ENCODE data around the gene FGFR2. TPM values are rescaled to one million over a fixed set of nuclear protein-coding genes. Genes with fewer than 3 reads are reported as not detected.

FGFR2 gene
- total RNA-seq, 2 experiments from 2014 or later, result not detected

- ChIA-PET POLR2A (no interaction called here), CTCF (interaction anchor here (0.7 kb wide), 1 partner anchor 21 kb away, joined by 4 read pairs; no protein-coding TSS in a partner anchor)
Measured at GRCh38 chr10:121509112-121509511, 89.1 kb downstream of the FGFR2 start.

GRCh38 chr10:121503587-121504051 is 94.6 kb downstream of the FGFR2 start:
- ChIA-PET POLR2A (no interaction called here), CTCF (no interaction called here)

GRCh38 chr10:121501796-121502195 is 96.4 kb downstream of the FGFR2 start:
- ChIA-PET POLR2A (no interaction called here), CTCF (no interaction called here)

GRCh38 chr10:121500701-121501332 is 97.4 kb downstream of the FGFR2 start:
- ChIA-PET POLR2A (no interaction called here), CTCF (no interaction called here)

- CTCF ChIA-PET, result no interaction called here
- POLR2A ChIA-PET, result no interaction called here
Measured at GRCh38 chr10:121497513-121498470, 100.5 kb downstream of the FGFR2 start.

- POLR2A ChIA-PET, result no interaction called here
- CTCF ChIA-PET, result no interaction called here
Measured at GRCh38 chr10:121495719-121496118, 102.5 kb downstream of the FGFR2 start.

GRCh38 chr10:121494296-121494695 is 103.9 kb downstream of the FGFR2 start:
- ChIA-PET CTCF (no interaction called here), POLR2A (no interaction called here)

- CTCF ChIA-PET, result interaction anchor here (0.6 kb wide), 1 partner anchor 114 kb away, joined by 4 read pairs; no protein-coding TSS in a partner anchor
Measured at GRCh38 chr10:121493521-121493920, 104.7 kb downstream of the FGFR2 start.

GRCh38 chr10:121490871-121491519 is 107.2 kb downstream of the FGFR2 start:
- POLR2A ChIA-PET, result no interaction called here
- CTCF ChIA-PET, result no interaction called here

More at GRCh38 chr10:121493521-121493920, 104.7 kb downstream of the FGFR2 start:
- POLR2A ChIA-PET, result no interaction called here

GRCh38 chr10:121485436-121486139 is 112.7 kb downstream of the FGFR2 start:
- ChIA-PET CTCF (no interaction called here), POLR2A (no interaction called here)

GRCh38 chr10:121484816-121485215 is 113.4 kb downstream of the FGFR2 start:
- POLR2A ChIA-PET, result no interaction called here
- CTCF ChIA-PET, result no interaction called here

- CTCF ChIA-PET, result no interaction called here
- POLR2A ChIA-PET, result no interaction called here
Measured at GRCh38 chr10:121484401-121484800, 113.8 kb downstream of the FGFR2 start.

- ChIA-PET POLR2A (no interaction called here), CTCF (no interaction called here)
Measured at GRCh38 chr10:121481180-121481579, 117.1 kb downstream of the FGFR2 start.

- CTCF ChIA-PET, result no interaction called here
- POLR2A ChIA-PET, result no interaction called here
Measured at GRCh38 chr10:121478556-121478955, 119.7 kb downstream of the FGFR2 start.

- POLR2A ChIA-PET, result no interaction called here
- CTCF ChIA-PET, result no interaction called here
Measured at GRCh38 chr10:121469797-121470606, 128.2 kb downstream of the FGFR2 start.

GRCh38 chr10:121468726-121469125 is 129.5 kb downstream of the FGFR2 start:
- CTCF ChIA-PET, result no interaction called here
- POLR2A ChIA-PET, result no interaction called here

GRCh38 chr10:121466424-121466823 is 131.8 kb downstream of the FGFR2 start:
- POLR2A ChIA-PET, result no interaction called here
- CTCF ChIA-PET, result no interaction called here

GRCh38 chr10:121465215-121465614 is 133.0 kb downstream of the FGFR2 start:
- CTCF ChIA-PET, result no interaction called here
- POLR2A ChIA-PET, result no interaction called here

- POLR2A ChIA-PET, result no interaction called here
- CTCF ChIA-PET, result interaction anchor here (0.6 kb wide), 1 partner anchor 9 kb away, joined by 3 read pairs; no protein-coding TSS in a partner anchor
Measured at GRCh38 chr10:121464517-121464916, 133.7 kb downstream of the FGFR2 start.
